ENCODE data around the gene TET1. TPM values are rescaled to one million over a fixed set of nuclear protein-coding genes. Genes with fewer than 3 reads are reported as not detected.
"Not testable (repeated sequence)": the region's sequence is repeated elsewhere in the genome, so short reads cannot be mapped to it uniquely, and the experiment has no call there.

TET1 gene
- total RNA-seq, 4 donors from 2014 or later, result 6.9 to 9.6 (median 8.8) TPM

DNA sequence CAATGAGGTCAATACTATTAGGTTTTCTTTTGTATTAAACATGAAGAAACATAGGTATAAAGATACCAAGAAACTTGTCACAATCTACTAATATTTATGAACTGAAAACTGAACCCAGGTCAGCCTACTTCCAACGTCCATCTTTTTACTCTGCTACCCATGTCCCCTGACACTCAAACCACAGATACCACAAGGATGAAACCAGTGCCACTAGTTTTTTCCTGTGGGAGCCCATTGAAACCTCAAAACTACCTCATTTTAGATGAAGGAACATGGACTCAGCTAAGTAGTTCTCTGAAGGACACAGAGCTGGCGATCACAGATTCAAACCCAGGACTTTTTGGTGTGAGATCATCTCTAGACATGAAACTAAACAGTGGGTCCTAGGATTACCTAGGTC lies 6.8 kb downstream of the TET1 start:
- intact Hi-C loops (cut with DNase I), result no loop called here
- no peaks in the 10 kb centered on the region for H3K9me3 ChIP-seq
- no peak overlapping the region for H3K27ac ChIP-seq (replicated peaks in 1 of 4)
- peaks cover 3 to 32% (median 26%) of the 10 kb centered on the region in 4 donors for H3K4me1 ChIP-seq
- no peaks in the 10 kb centered on the region for H3K27me3 ChIP-seq
- 63% methylated on average over 2 of the region's 2 CpGs for WGBS
- H3K4me3 ChIP-seq, result no peak overlapping the region
- no peaks in the 10 kb centered on the region for H3K36me3 ChIP-seq
- DNase-seq (ENCODE audit: extremely low spot score), result no peak
- no peak for TF ChIP-seq POLR2A (IDR thresholded peaks at IDR 0.05; ENCODE audit: low read depth)
- no peak for TF ChIP-seq POLR2AphosphoS5 (IDR thresholded peaks at IDR 0.05)
- TF ChIP-seq CTCF (IDR thresholded peaks at IDR 0.05), result no peak
- TF ChIP-seq EP300 (IDR thresholded peaks at IDR 0.05), result no peak

GRCh38 chr10:68572151-68572550 lies 12.0 kb downstream of the TET1 start:
- Histone ChIP-seq H3K4me3 (no peak overlapping the region), H3K9me3 (no peaks in the 10 kb centered on the region), H3K36me3 (peaks cover 0 to 13% (median 8%) of the 10 kb centered on the region in 4 donors), H3K4me1 (peaks cover 0 to 8% (median under 1%) of the 10 kb centered on the region in 4 donors), H3K27me3 (no peaks in the 10 kb centered on the region), H3K27ac (replicated peaks in 1 of 4) (no peak overlapping the region)
- 66% methylated on average over 5 of the region's 5 CpGs for WGBS
- DNase-seq (ENCODE audit: extremely low spot score), result no peak
- no peak for TF ChIP-seq POLR2AphosphoS5 (IDR thresholded peaks at IDR 0.05)
- TF ChIP-seq CTCF (IDR thresholded peaks at IDR 0.05), result no peak
- no peak for TF ChIP-seq EP300 (IDR thresholded peaks at IDR 0.05)
- TF ChIP-seq POLR2A (IDR thresholded peaks at IDR 0.05; ENCODE audit: low read depth), result no peak
- intact Hi-C loops (cut with DNase I), result no loop called here

GRCh38 chr10:68574051-68574450 lies 13.9 kb downstream of the TET1 start:
- peaks cover 0 to 8% (median 0%) of the 10 kb centered on the region in 4 donors for H3K4me1 ChIP-seq
- no peak overlapping the region for H3K4me3 ChIP-seq
- H3K9me3 ChIP-seq, result no peaks in the 10 kb centered on the region
- no peak overlapping the region for H3K27ac ChIP-seq (replicated peaks in 1 of 4)
- WGBS, result 92% methylated on average over 2 of the region's 2 CpGs
- no peak for DNase-seq (ENCODE audit: extremely low spot score)
- intact Hi-C loops (cut with DNase I), result no loop called here
- TF ChIP-seq EP300 (IDR thresholded peaks at IDR 0.05) (no peak), CTCF (IDR thresholded peaks at IDR 0.05) (no peak), POLR2AphosphoS5 (IDR thresholded peaks at IDR 0.05) (no peak), POLR2A (IDR thresholded peaks at IDR 0.05; ENCODE audit: low read depth) (no peak)
- no peaks in the 10 kb centered on the region for H3K27me3 ChIP-seq
- H3K36me3 ChIP-seq, result peaks cover 0 to 13% (median 8%) of the 10 kb centered on the region in 4 donors

- no peaks in the 10 kb centered on the region for H3K27me3 ChIP-seq
- peaks cover 0 to 13% (median 8%) of the 10 kb centered on the region in 4 donors for H3K36me3 ChIP-seq
- no peak for TF ChIP-seq POLR2AphosphoS5 (IDR thresholded peaks at IDR 0.05)
- TF ChIP-seq POLR2A (IDR thresholded peaks at IDR 0.05; ENCODE audit: low read depth), result no peak
- no peak for TF ChIP-seq CTCF (IDR thresholded peaks at IDR 0.05)
- TF ChIP-seq EP300 (IDR thresholded peaks at IDR 0.05), result no peak
- 95% methylated on average over 4 of the region's 5 CpGs for WGBS
- H3K4me3 ChIP-seq, result no peak overlapping the region
- no peak overlapping the region for H3K27ac ChIP-seq (replicated peaks in 1 of 4)
- H3K4me1 ChIP-seq, result peaks cover 0 to 15% (median 0%) of the 10 kb centered on the region in 4 donors
- no peak for DNase-seq (ENCODE audit: extremely low spot score)
- H3K9me3 ChIP-seq, result no peaks in the 10 kb centered on the region
- intact Hi-C loops (cut with DNase I), result no loop called here
These were observed 16.0 kb downstream of the TET1 start for GRCh38 chr10:68576118-68576517.

DNA sequence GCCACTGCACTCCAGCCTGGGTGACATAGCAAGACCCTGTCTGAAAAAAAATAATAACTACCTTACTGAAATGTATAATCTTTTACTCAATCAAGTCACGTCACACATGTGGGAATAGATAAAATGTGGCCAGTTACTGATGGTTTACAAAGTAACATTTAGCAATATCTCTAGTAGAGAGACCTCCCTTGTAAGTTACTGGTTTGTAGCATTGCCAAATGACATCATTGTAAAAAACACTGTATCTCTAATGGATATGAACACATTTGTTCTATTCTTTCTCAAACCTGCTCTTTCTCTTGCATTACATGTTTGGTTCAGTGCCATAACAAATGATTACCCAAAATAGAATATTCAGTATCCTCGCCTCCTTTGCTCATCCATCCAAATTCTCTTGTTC lies 18.8 kb downstream of the TET1 start:
- TF ChIP-seq CTCF (IDR thresholded peaks at IDR 0.05), result no peak
- no peak for TF ChIP-seq POLR2A (IDR thresholded peaks at IDR 0.05; ENCODE audit: low read depth)
- no peak for TF ChIP-seq EP300 (IDR thresholded peaks at IDR 0.05)
- no peak for TF ChIP-seq POLR2AphosphoS5 (IDR thresholded peaks at IDR 0.05)
- peaks cover 0 to 1% (median under 1%) of the 10 kb centered on the region in 4 donors for H3K36me3 ChIP-seq
- no peak for DNase-seq (ENCODE audit: extremely low spot score)
- H3K27ac ChIP-seq (replicated peaks in 1 of 4), result no peak overlapping the region
- no peaks in the 10 kb centered on the region for H3K9me3 ChIP-seq
- H3K4me1 ChIP-seq, result peaks cover 0 to 6% (median 0%) of the 10 kb centered on the region in 4 donors
- H3K4me3 ChIP-seq, result no peak overlapping the region
- intact Hi-C loops (cut with DNase I), result no loop called here
- 66% methylated on average over 2 of the region's 2 CpGs for WGBS
- no peaks in the 10 kb centered on the region for H3K27me3 ChIP-seq

DNA sequence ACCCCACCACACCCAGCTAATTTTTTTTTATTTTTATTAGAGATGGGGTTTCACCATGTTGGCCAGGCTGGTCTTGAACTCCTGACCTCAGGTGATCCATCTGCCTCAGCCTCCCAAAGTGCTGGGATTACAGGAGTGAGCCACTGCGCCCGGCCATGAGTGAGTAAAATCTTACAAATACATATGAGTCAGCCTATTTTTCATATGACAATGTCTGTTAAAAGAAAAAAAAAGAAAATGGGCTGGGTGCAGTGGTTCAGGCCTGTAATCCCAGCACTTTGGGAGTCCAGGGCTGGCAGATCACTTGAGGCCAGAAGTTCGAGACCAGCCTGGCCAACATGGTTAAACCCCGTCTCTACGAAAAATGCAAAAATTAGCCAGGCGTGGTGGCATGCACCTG lies 24.1 kb downstream of the TET1 start:
- 96% methylated on average over 6 of the region's 6 CpGs for WGBS
- DNase-seq (ENCODE audit: extremely low spot score); H3K27ac ChIP-seq (replicated peaks in 1 of 4); H3K4me3 ChIP-seq; H3K36me3 ChIP-seq; H3K27me3 ChIP-seq; H3K9me3 ChIP-seq; H3K4me1 ChIP-seq; intact Hi-C loops (cut with DNase I): not testable (repeated sequence)
